GM12878 (cell line): ENCODE results near the gene ADSS1. TPM values are rescaled to one million over a fixed set of nuclear protein-coding genes. Genes with fewer than 3 reads are reported as not detected.

ENCODE experiments used
- ATAC-seq: fragments of 200-7000 bp; cut with Tn5 transposase; 3 replicates; pipeline ENCODE4 v1.9.1; 2020; ENCODE audit warnings: mild to moderate bottlenecking, moderate library complexity
- BruUV-seq: library from RNA; stranded (reverse); fragments of 400-500 nt; replicated peaks from 2 replicates; lab custom pipeline; 2021; lab: Mats Ljungman, UMichigan
- CTCF ChIA-PET: fragments of 300-600 bp; sonication (Branson Sonifier 250); formaldehyde crosslinking; extraction: SDS; loops from one replicate; lab custom pipeline; 2021; ENCODE audit warnings: inconsistent platforms; lab: Yijun Ruan, JAX
- POLR2A ChIA-PET: fragments of 350-600 bp; formaldehyde crosslinking; extraction: SDS; loops from one replicate; lab custom pipeline; 2021; ENCODE audit warnings: inconsistent platforms; lab: Charles Lee
- RAD21 ChIA-PET: fragments of 300-600 bp; sonication (Branson Sonifier 250); formaldehyde crosslinking; loops from one replicate; lab custom pipeline; 2023; ENCODE audit warnings: antibody characterized with exemption; ENCODE audit not compliant: unreplicated experiment; lab: Charles Lee
- SMC1A ChIA-PET: fragments of 300-600 bp; sonication (Branson Sonifier 250); formaldehyde crosslinking; loops from one replicate; lab custom pipeline; 2023; ENCODE audit not compliant: unreplicated experiment, uncharacterized antibody; lab: Charles Lee
- DNase-seq: peaks from one replicate; pipeline ENCODE4 v3.0.0-alpha.2; 2011; ENCODE audit warnings: low read depth, low spot score
- FAIRE-seq: peaks from 3 replicates; lab custom pipeline; 2011; peaks lifted over from hg19 to GRCh38; lab: Jason Lieb, UNC
- H2AFZ ChIP-seq: 2 replicates; pipeline ENCODE4 v1.6.0; 2011; ENCODE audit warnings: low read depth, low read length, control low read depth; ENCODE audit not compliant: control insufficient read depth
- H3K27ac ChIP-seq: 2 replicates; pipeline ENCODE4 v1.5.1; 2011; ENCODE audit warnings: control low read depth; ENCODE audit not compliant: control insufficient read depth, insufficient read depth
- H3K27me3 ChIP-seq, 2 experiments: replicated peaks in 1 of 2; 2 replicates each; pipeline versions ENCODE4 v1.6.0 to v1.6.1; 2011; ENCODE audit warnings: low read length in 1 of 2; ENCODE audit not compliant: control insufficient read depth in 2 of 2, insufficient read depth in 2 of 2
- H3K36me3 ChIP-seq, 2 experiments: 2 replicates each; pipeline ENCODE4 v1.5.1; 2011; ENCODE audit warnings: low read length in 1 of 2; ENCODE audit not compliant: control insufficient read depth in 2 of 2, insufficient read depth in 2 of 2
- H3K4me1 ChIP-seq: 2 replicates; pipeline ENCODE4 v1.6.1; 2011; ENCODE audit warnings: mild to moderate bottlenecking, low read length, moderate library complexity, mixed read lengths; ENCODE audit not compliant: control insufficient read depth, insufficient read depth
- H3K4me2 ChIP-seq: 2 replicates; pipeline ENCODE4 v1.6.0; 2011; ENCODE audit warnings: control low read depth; ENCODE audit not compliant: control insufficient read depth, insufficient read depth
- H3K4me3 ChIP-seq: fragments of 200-600 bp; sonication (generic); 2 replicates; pipeline ENCODE4 v1.5.1; 2016
- H3K79me2 ChIP-seq: 2 replicates; pipeline ENCODE4 v1.6.0; 2011; ENCODE audit warnings: low read length; ENCODE audit not compliant: control insufficient read depth, insufficient read depth
- H3K9ac ChIP-seq: 2 replicates; pipeline ENCODE4 v1.8.0; 2011; ENCODE audit warnings: low read length, control low read depth, mixed read lengths; ENCODE audit not compliant: control insufficient read depth, insufficient read depth
- H3K9me3 ChIP-seq: replicated peaks from 3 replicates; pipeline ENCODE4 v1.5.1; 2011; ENCODE audit warnings: mild to moderate bottlenecking, low read length; ENCODE audit not compliant: control insufficient read depth, insufficient read depth
- H4K20me1 ChIP-seq: 2 replicates; pipeline ENCODE4 v1.6.0; 2011; ENCODE audit not compliant: control insufficient read depth, insufficient read depth
- JUNB ChIP-seq: IDR thresholded peaks from 2 replicates; pipeline ENCODE4 v1.6.1; 2016; ENCODE audit warnings: antibody characterized with exemption, mild to moderate bottlenecking
- WGBS: methylation state at CpG from one replicate; pipeline ENCODE4 v1.1.6; 2016; ENCODE audit warnings: low lambda C conversion rate; ENCODE audit not compliant: insufficient replicate concordance, insufficient coverage; ENCODE audit errors: missing lambda C conversion rate; 5-methylcytosine and 5-hydroxymethylcytosine counted together
- in situ Hi-C: fragments of 300-500 bp; cut with MboI; formaldehyde crosslinking; loops from 9 replicates; pipeline ENCODE4 v1.14.3; 2018; ENCODE audit warnings: mixed read lengths
- intact Hi-C: fragments of 100-400 bp; cut with micrococcal nuclease; formaldehyde crosslinking; loops from one replicate; pipeline ENCODE4 v1.14.2; 2022; ENCODE audit not compliant: unreplicated experiment
- polyA plus RNA-seq, 11 experiments: library from polyadenylated mRNA; depleted of rRNA in 4 of 11; unstranded in 6 of 11; stranded (reverse) in 5 of 11; fragments of >200 nt; fragmentation: Nextera tagmentation in 4 of 11; fragmentation: Illumina TruSeq in 1 of 11; extraction: Ambion mirVana in 4 of 11; extraction: Trizol in 1 of 11; gene quantifications; 1 replicate in 1 of 11; 2 replicates in 10 of 11; pipeline versions ENCODE4 v1.2.1 to v1.2.3, GENCODE V29; 2011 to 2016; ENCODE audit warnings: inconsistent platforms in 2 of 11, missing spikeins in 2 of 11, low read depth in 1 of 11
- total RNA-seq, 4 experiments: library from RNA; depleted of rRNA in 3 of 4; stranded (reverse); fragments of >200 nt in 3 of 4; fragmentation: Illumina TruSeq in 1 of 4; extraction: Trizol in 1 of 4; gene quantifications; 2 replicates each; pipeline versions ENCODE4 v1.2.1 to v1.2.3, GENCODE V29; 2013 to 2021
- TF ChIP-seq, protein P1 (sequence below): IDR thresholded peaks from 2 replicates; pipeline ENCODE4 v1.6.1; 2011; ENCODE audit warnings: borderline replicate concordance, low read depth, mild to moderate bottlenecking, moderate library complexity, mixed read lengths, low read length; ENCODE audit not compliant: insufficient read depth; ENCODE audit errors: extremely low read length
- TF ChIP-seq, protein P2 (sequence below): IDR thresholded peaks from 2 replicates; pipeline ENCODE4 v1.6.1; 2011; ENCODE audit warnings: low read depth, mild to moderate bottlenecking, low read length, moderate library complexity, borderline replicate concordance; ENCODE audit errors: extremely low read depth

Gene ADSS1
- total and polyA plus RNA-seq, 10 of the 15 experiments (the other 5 are each of a cell fraction or from before 2014, with no cell fraction given) = 0.11 to 0.45 (median 0.28) TPM; not detected in 5

DNA sequence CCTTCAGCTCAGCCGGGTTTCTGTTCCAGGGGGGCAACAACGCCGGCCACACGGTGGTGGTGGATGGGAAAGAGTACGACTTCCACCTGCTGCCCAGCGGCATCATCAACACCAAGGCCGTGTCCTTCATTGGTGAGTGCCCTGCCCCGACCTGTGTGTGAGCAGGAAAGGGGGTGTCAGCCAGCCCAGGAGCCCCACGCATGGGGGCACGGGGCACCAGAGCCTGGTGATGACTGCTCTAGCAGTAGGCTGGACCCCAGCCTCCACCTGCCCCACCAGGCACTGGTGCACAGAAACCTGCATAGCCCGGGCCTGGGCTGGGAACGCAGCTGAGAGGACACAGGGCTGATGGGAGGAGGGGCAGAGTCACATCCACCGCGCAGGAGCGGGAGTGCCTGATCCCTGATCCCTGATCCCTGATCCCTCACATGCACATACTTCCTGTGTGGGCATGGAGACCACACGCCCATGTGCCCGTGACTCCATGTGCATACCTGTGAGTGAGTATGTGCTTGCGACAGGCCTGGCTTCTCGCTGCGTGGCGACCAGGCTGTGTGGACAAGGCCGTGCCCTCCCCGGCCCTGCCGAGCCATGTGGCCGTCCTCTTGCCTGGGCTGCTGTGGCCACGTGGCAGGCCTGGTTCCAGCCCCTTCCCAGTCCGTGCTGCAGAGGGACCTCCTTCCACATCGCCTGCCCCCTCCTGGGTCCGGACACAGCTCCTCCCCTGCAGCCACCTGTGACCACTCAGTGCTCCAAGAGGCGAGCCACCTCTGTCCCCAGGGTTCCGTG, 11.2 kb downstream of the ADSS1 start:
- Histone ChIP-seq H4K20me1 (no peaks in the 10 kb centered on the region), H3K79me2 (no peaks in the 10 kb centered on the region), H3K36me3 (no peaks in the 10 kb centered on the region), H3K9me3 (no peaks in the 10 kb centered on the region), H2AFZ (no peak overlapping the region), H3K4me1 (no peaks in the 10 kb centered on the region), H3K9ac (no peak overlapping the region), H3K4me3 (no peak overlapping the region), H3K4me2 (no peak overlapping the region), H3K27me3 (no peaks in the 10 kb centered on the region; a peak in 3 of 4 replicates), H3K27ac (no peak overlapping the region)
- no TSS peak for BruUV-seq
- ChIA-PET CTCF (no interaction called here), RAD21 (no interaction called here), POLR2A (no interaction called here), SMC1A (no interaction called here)
- TF ChIP-seq, protein P1, sequence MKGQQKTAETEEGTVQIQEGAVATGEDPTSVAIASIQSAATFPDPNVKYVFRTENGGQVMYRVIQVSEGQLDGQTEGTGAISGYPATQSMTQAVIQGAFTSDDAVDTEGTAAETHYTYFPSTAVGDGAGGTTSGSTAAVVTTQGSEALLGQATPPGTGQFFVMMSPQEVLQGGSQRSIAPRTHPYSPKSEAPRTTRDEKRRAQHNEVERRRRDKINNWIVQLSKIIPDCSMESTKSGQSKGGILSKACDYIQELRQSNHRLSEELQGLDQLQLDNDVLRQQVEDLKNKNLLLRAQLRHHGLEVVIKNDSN = no peak
- TF ChIP-seq JUNB = no peak
- TF ChIP-seq, protein P2, sequence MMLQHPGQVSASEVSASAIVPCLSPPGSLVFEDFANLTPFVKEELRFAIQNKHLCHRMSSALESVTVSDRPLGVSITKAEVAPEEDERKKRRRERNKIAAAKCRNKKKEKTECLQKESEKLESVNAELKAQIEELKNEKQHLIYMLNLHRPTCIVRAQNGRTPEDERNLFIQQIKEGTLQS = no peak
- no peak for FAIRE-seq
- ATAC-seq = no peak
- intact Hi-C loops = no loop called here
- no peak for DNase-seq
- in situ Hi-C loops = no loop called here
- WGBS = 50% methylated on average over 30 of the region's 31 CpGs
